ENCODE measurements around the gene CCDC73. TPM values are rescaled to one million over a fixed set of nuclear protein-coding genes. Genes with fewer than 3 reads are reported as not detected.

CCDC73 gene
- total and polyA plus RNA-seq, 2 of the 4 experiments (the other 2 are of a cell fraction), result not detected

DNA sequence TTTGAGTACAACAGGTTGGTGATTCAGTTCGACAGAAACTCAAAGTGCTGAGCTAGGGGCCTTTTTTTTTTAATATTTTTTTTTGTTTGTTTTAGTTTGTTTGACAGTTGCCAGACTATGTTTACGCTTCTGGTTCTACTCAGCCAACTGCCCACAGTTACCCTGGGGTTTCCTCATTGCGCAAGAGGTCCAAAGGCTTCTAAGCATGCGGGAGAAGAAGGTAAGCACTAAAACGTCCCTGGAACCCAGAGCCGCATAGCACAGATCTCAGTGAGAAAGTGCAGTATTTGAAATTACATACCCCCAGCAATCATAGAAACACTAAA, 35.9 kb upstream of the CCDC73 start:
- no peak overlapping the region for H4K91ac ChIP-seq (ENCODE audit: insufficient read depth, low read depth, low read length)
- H2BK120ac ChIP-seq (ENCODE audit: low read depth, low read length), result no peak overlapping the region
- H3K27me3 ChIP-seq (ENCODE audit: control insufficient read depth, insufficient read depth, low read length), result peaks cover 45% of the 10 kb centered on the region
- no peak overlapping the region for H3K23ac ChIP-seq (ENCODE audit: low read depth, low read length)
- H2BK5ac ChIP-seq (ENCODE audit: low read depth, low read length, poor library complexity, severe bottlenecking), result no peak overlapping the region
- H3K14ac ChIP-seq (replicated peaks; ENCODE audit: low read depth, low read length), result no peak overlapping the region
- H3K9ac ChIP-seq (ENCODE audit: low read depth, low read length), result no peak overlapping the region
- ChIA-PET CTCF (interaction anchor here (0.6 kb wide), 1 partner anchor 63 kb away, joined by 3 read pairs; no protein-coding TSS in a partner anchor), POLR2A (ENCODE audit: unreplicated experiment) (no interaction called here)
- H3K27ac ChIP-seq (ENCODE audit: insufficient read depth, low read length), result no peak overlapping the region
- H3K18ac ChIP-seq (ENCODE audit: low read depth, low read length), result no peak overlapping the region
- ATAC-seq (ENCODE audit: low read depth), result no peak
- H3K9me3 ChIP-seq (ENCODE audit: control insufficient read depth, insufficient read depth, low read length), result no peaks in the 10 kb centered on the region
- peaks cover 4% of the 10 kb centered on the region; the same call in 1 of the 2 replicates for H3K4me1 ChIP-seq (ENCODE audit: control insufficient read depth, insufficient read depth, low read length)
- TF ChIP-seq CEBPB (IDR thresholded peaks at IDR 0.05; ENCODE audit: low read depth, low read length) (peak; percentile 91), SMC3 (IDR thresholded peaks at IDR 0.05; ENCODE audit: low read depth, low read length) (no peak)
- WGBS, 2 experiments (ENCODE audit: extremely low coverage in 2 of 2, insufficient read length in 1 of 2), result no CpG with 5 or more reads among the region's 6 CpGs
- H3K36me3 ChIP-seq (ENCODE audit: control insufficient read depth, insufficient read depth, low read length), result no peaks in the 10 kb centered on the region
- dilution Hi-C loops (cut with HindIII; ENCODE audit: low sequenced_read_pairs, unreplicated experiment), result no loop called here
- H4K8ac ChIP-seq (ENCODE audit: low read depth in 2 of 2, low read length in 2 of 2), result no peak overlapping the region
- in situ Hi-C loops (cut with MboI; ENCODE audit: low sequenced_read_pairs), result loop anchor here (25.0 kb wide), 1 partner anchor 232 kb away; no protein-coding TSS in a partner anchor
- no TSS peak for BruUV-seq (replicated peaks)
- no peak overlapping the region for H2BK15ac ChIP-seq (ENCODE audit: low read depth, low read length)
- H3K79me1 ChIP-seq (ENCODE audit: low read depth in 1 of 2, low read length in 2 of 2), result no peaks in the 10 kb centered on the region
- no peak overlapping the region for H3K4ac ChIP-seq (ENCODE audit: low read depth, low read length)
- H3K4me2 ChIP-seq (ENCODE audit: low read depth, low read length), result peak overlapping the region; percentile 95; the same call in 1 of the 2 replicates
- H2AFZ ChIP-seq (replicated peaks; ENCODE audit: low read length, poor library complexity), result peak overlapping the region; percentile 71
- intact Hi-C loops (cut with micrococcal nuclease), result no loop called here
- H2AK5ac ChIP-seq (ENCODE audit: low read depth, low read length), result no peak overlapping the region
- no peak overlapping the region for H3K56ac ChIP-seq (ENCODE audit: extremely low read depth, insufficient read depth, low read length)
- H3K4me3 ChIP-seq (ENCODE audit: insufficient read depth, low read depth, low read length), result peak overlapping the region; percentile 92; the same call in 1 of the 2 replicates
- no peaks in the 10 kb centered on the region for H4K20me1 ChIP-seq (ENCODE audit: insufficient read depth, low read length)
- H2BK20ac ChIP-seq (ENCODE audit: low read depth, low read length), result no peak overlapping the region
- DNase-seq, result no peak
- H4K5ac ChIP-seq (ENCODE audit: low read depth, low read length), result no peak overlapping the region
- no peak overlapping the region for H2AK9ac ChIP-seq (replicated peaks; ENCODE audit: low read depth, low read length, poor library complexity)
- no peaks in the 10 kb centered on the region for H3K9me1 ChIP-seq (ENCODE audit: insufficient read depth, low read length)
